Measurements from ENCODE around the gene WDR86. TPM values are rescaled to one million over a fixed set of nuclear protein-coding genes. Genes with fewer than 3 reads are reported as not detected.

WDR86 gene
- total and polyA plus RNA-seq, 2 of the 8 experiments (the other 6 are each of a cell fraction or from before 2014, with no cell fraction given), result 12.7 to 15.8 TPM

- no peak overlapping the region for H4K91ac ChIP-seq (replicated peaks; ENCODE audit: insufficient read length, low read length)
- peaks cover 21% of the 10 kb centered on the region for H3K23me2 ChIP-seq (ENCODE audit: low read depth, low read length)
- H2BK5ac ChIP-seq (ENCODE audit: low read depth, low read length), result no peak overlapping the region
- WGBS, 2 experiments (ENCODE audit: extremely low coverage in 1 of 2, insufficient coverage in 1 of 2, insufficient read length in 1 of 2, insufficient replicate concordance in 2 of 2, low coverage in 1 of 2, low lambda C conversion rate in 2 of 2, missing lambda C conversion rate in 1 of 2), result 91% methylated on average over 23 of the region's 24 CpGs; no CpG with 5 or more reads in 1 of the 2 experiments
- H3K4me2 ChIP-seq (ENCODE audit: insufficient read depth in 1 of 2, low read depth in 2 of 2, low read length in 2 of 2), result no peak overlapping the region
- H3K79me1 ChIP-seq (ENCODE audit: low read depth, low read length), result no peaks in the 10 kb centered on the region; the same call in 1 of the 2 replicates
- no peak overlapping the region for H3K9ac ChIP-seq (replicated peaks in 1 of 4; ENCODE audit: extremely low read depth in 1 of 4, low read depth in 3 of 4, low read length in 3 of 4)
- DNase-seq (ENCODE audit: low read depth in 1 of 2, low spot score in 2 of 2) (no peak), FAIRE-seq (no peak)
- no peak overlapping the region for H3K4me3 ChIP-seq (ENCODE audit: extremely low read depth in 1 of 4, insufficient read depth in 2 of 4, low read depth in 3 of 4, low read length in 4 of 4)
- H2AK5ac ChIP-seq (ENCODE audit: low read depth, low read length), result no peak overlapping the region
- H3K27me3 ChIP-seq (replicated peaks in 1 of 4; ENCODE audit: control insufficient read depth in 3 of 4, extremely low read depth in 1 of 4, insufficient read depth in 3 of 4, low read length in 3 of 4), result peaks cover 0 to 19% (median 12%) of the 10 kb centered on the region in 4 experiments; a peak in 4 of 7 replicates
- H4K8ac ChIP-seq (ENCODE audit: extremely low read depth, insufficient read depth, low read length), result no peak overlapping the region
- H3K4ac ChIP-seq (replicated peaks; ENCODE audit: insufficient read length, low read depth, low read length), result no peak overlapping the region
- no peak overlapping the region for H3K27ac ChIP-seq (ENCODE audit: low read depth, low read length)
- H2AFZ ChIP-seq (ENCODE audit: low read length), result no peak overlapping the region
- no peaks in the 10 kb centered on the region for H3K9me3 ChIP-seq (ENCODE audit: insufficient read depth in 2 of 2, low read depth in 1 of 2, low read length in 1 of 2)
- H2BK15ac ChIP-seq (ENCODE audit: low read length), result no peak overlapping the region
- H3K56ac ChIP-seq (replicated peaks; ENCODE audit: insufficient read length, low read depth, low read length), result no peak overlapping the region
- H3K18ac ChIP-seq (ENCODE audit: extremely low read depth, low read length), result no peak overlapping the region
- H3K4me1 ChIP-seq (replicated peaks in 1 of 4; ENCODE audit: control insufficient read depth in 3 of 4, insufficient read depth in 4 of 4, low read length in 3 of 4), result peaks cover 0 to 18% (median 12%) of the 10 kb centered on the region in 4 experiments; a peak in 6 of 7 replicates
- no peaks in the 10 kb centered on the region; a peak in 1 of 8 replicates for H3K36me3 ChIP-seq (ENCODE audit: control insufficient read depth in 2 of 4, insufficient read depth in 4 of 4, low read length in 3 of 4)
- peaks cover 0 to 2% of the 10 kb centered on the region in 2 experiments for H4K20me1 ChIP-seq (replicated peaks in 1 of 2; ENCODE audit: control insufficient read depth in 1 of 2, insufficient read depth in 2 of 2, low read length in 2 of 2)
- ChIA-PET CTCF (ENCODE audit: partially characterized antibody) (interaction anchor here (0.7 to 2.7 kb wide), 3 partner anchors 10 to 42 kb away, joined by 3 to 15 read pairs (median 5); no protein-coding TSS in a partner anchor), POLR2A (ENCODE audit: partially characterized antibody) (interaction anchor here (0.6 to 2.3 kb wide), 3 partner anchors 19 to 112 kb away, joined by 3 to 5 read pairs (median 3); no protein-coding TSS in a partner anchor)
- no peak overlapping the region for H3K23ac ChIP-seq (ENCODE audit: insufficient read length)
- H3K79me2 ChIP-seq (ENCODE audit: control insufficient read depth in 1 of 2, insufficient read depth in 2 of 2, low read length in 2 of 2), result no peaks in the 10 kb centered on the region
- H4K5ac ChIP-seq (ENCODE audit: insufficient read length, low read depth, low read length), result no peak overlapping the region
- H3K14ac ChIP-seq (ENCODE audit: insufficient read length), result no peak overlapping the region
- no peak overlapping the region for H2BK12ac ChIP-seq (ENCODE audit: low read depth, low read length)
- no peak overlapping the region for H2BK20ac ChIP-seq (ENCODE audit: low read length)
- no peak overlapping the region for H2BK120ac ChIP-seq (replicated peaks; ENCODE audit: low read depth, low read length)
- TF ChIP-seq HDAC6 (IDR thresholded peaks at IDR 0.05; ENCODE audit: low read depth, low read length), result no peak
- TF ChIP-seq SP2 (IDR thresholded peaks at IDR 0.05; ENCODE audit: low read length), result no peak
- TF ChIP-seq, protein P1, sequence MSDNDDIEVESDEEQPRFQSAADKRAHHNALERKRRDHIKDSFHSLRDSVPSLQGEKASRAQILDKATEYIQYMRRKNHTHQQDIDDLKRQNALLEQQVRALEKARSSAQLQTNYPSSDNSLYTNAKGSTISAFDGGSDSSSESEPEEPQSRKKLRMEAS (IDR thresholded peaks at IDR 0.05), result no peak
- TF ChIP-seq SUZ12 (IDR thresholded peaks at IDR 0.05; ENCODE audit: low read length), result no peak
- TF ChIP-seq RNF2 (IDR thresholded peaks at IDR 0.05; ENCODE audit: borderline replicate concordance, low read depth, low read length, missing control alignments, poor library complexity, severe bottlenecking), result no peak
- TF ChIP-seq GTF2F1 (IDR thresholded peaks at IDR 0.05; ENCODE audit: borderline replicate concordance, low read depth, low read length), result no peak
- TF ChIP-seq, protein P2, sequence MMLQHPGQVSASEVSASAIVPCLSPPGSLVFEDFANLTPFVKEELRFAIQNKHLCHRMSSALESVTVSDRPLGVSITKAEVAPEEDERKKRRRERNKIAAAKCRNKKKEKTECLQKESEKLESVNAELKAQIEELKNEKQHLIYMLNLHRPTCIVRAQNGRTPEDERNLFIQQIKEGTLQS (IDR thresholded peaks at IDR 0.05; ENCODE audit: insufficient read depth, low read depth, low read length), result no peak
- no peak for TF ChIP-seq HDAC2 (IDR thresholded peaks at IDR 0.05; ENCODE audit: borderline replicate concordance in 1 of 2, low read depth in 2 of 2, low read length in 2 of 2)
Observed at GRCh38 chr7:151406051-151406875, 3.6 kb downstream of the WDR86 start.
